GM19463 (cell line): ENCODE data around the gene WDR5.

Experiments
- ATAC-seq: cut with Tn5 transposase; IDR thresholded peaks from one replicate; pipeline ENCODE4 v1.9.1; 2021; ENCODE audit warnings: mild to moderate bottlenecking, moderate library complexity; ENCODE audit not compliant: unreplicated experiment

The WDR5 gene

DNA sequence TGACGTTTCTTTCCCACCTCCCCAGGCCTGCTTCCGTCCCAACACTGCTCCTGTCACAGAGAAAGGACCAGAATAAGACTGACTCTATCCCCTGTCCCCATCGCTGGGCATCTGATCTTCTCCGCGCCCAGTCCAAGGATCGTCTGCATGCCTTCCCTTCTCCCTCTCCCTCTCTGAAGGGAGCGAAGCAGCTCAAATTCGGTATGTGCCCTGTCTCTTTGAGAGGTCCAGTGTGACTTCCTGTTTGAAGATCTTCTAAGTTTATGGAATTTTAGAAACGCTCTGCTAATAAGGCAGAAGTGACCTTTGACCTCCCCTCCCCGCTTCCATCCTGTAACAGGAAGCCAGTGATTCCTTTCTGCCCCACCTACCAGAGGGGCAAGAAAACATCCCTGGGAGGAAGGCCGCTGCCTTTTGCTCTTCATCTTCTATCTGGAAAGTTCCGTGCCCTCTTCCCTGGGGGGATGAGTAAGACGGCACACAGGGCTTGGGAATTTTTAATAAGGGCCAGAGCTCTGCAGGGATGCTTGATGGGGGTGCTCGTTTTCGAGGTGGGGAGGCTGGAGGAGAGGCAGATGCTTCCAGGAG is 69.2 kb downstream of the WDR5 start:
- no peak for ATAC-seq

DNA sequence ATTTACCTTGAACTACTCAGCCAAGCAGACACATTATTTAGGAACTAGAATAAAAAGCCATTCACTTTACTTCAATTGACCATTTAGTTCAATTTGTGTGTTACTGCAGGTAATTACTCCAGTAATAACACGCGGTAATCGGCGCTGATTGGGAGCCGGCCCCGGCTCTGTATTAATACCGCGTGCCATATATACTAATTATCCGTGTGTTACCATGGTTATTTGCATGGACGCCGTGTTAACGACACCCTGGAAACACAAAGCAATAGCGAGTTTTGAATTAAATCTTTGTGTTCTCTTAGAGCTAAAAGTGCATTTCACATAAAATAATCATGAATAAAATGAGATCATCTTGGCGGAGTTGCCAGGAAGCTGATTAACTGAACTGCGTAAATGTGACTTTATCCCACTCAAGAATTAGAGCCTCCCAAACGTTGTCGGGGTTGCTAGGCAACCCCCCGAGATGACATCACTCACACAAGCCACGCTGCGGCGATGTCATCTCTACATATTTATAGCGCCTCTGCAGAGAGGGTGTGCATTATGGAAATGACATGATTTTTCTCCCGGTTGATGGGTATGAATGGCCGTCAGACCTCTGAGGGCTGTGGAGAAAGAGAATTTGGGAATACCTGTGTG is 69.9 kb downstream of the WDR5 start:
- no peak for ATAC-seq

DNA sequence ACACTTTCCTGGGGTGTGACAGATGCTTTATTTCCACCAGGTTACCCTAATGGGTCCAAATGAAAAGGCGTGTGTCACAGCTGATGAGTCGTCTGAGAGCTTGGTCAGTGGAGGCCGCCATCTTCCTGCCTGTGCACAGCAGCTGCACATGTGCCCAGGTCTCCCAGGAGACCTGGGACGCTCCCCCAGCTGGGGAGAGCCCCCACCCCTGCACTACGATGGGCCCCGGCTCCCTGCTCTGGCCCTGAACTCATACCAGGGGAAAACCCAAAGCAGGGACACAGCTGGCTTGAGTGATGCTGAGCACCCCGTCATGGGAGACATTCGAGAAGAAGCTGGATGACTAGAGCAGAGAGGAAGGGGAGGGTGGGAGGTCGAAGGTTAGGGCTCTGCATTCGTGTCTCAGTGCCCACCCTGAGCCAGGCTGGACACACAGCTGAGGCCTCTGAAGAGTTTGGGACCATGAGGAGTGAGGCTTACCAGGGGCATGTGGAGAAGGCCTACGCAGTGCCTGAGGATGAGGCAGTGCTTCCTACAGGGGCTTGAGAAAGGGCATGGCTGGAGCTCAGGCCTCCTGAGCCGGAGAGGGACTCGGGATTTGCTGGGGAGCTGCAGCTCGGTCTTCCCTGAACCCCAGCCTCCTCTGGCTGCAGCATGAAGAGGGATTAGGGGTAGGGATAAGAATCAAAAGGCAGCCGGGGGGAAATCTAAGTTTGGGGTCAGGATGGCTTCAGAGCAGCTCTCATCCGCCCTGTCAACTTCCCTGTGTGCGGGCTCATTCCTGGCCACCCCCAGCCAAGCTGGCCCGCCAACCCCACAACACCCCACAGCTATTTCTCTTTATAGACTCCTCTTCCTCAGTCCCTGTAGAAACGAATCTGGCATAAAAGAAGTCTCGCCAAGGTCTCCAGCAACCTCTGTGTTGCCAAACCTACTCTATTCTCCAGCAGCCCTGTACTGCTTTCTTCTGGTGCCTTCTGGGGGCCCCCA is 70.7 kb downstream of the WDR5 start:
- no peak for ATAC-seq

DNA sequence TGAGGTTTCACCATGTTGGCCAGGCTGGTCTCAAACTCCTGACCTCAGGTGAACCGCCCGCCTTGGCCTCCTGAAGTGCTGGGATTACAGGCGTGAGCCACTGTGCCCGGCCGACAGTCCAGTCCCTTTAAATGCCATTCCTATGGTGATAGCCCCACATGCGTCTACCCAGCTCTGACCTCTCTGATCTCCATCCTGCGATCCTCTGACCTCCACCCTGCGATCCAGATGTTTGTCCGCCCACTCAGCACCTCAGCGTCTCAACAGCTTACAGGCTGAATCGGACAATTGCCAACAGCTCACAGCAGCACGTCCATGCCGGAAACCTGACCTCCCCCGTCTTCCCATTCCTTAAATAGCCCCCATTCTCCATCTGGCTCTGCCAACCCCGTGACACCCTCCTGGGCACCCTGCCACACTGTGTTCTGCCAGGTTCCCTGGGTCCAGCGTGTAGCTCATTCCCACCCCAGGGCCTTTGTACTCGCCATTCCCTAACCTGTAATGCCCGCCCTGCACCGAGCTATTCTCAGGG is 72.5 kb downstream of the WDR5 start:
- no peak for ATAC-seq

DNA sequence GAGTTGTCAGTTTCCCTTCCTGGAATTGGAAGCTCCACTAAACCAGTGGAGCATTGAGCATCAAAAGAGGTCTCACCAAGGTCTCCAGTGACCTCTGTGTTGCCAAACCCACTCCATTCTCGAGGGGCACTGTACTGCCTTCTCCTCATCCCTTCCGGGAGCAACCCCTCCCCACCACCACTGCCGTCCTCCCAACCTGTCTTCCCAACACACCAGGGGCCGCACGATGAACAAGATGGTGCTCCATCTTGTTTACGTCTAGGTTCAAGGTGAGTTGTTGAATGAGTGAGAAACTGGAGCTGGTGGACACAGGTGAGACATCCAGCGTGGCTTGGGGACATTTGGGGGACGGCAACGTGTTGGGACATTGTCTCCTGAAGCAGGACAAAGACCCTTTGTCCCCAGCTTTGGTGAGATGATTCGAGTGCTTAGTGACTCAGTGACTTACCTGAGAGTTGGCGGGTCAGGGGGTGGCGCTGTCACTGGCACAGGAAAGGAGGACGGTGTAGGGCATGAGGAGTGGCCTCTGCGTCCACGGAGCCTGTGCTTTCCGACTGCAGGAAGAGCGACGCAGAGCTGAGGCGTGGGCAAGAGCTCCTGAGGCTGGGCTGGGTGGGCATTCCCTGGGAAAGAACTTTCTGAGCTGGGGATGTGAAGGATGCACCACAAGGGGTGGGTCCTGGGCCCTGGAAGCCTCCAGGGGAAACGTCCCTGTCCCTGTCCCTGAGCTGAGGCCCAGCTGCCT is 73.3 kb downstream of the WDR5 start:
- ATAC-seq: no peak
